Caco-2 (cell line): Measurements from ENCODE around the gene MAX. TPM values are rescaled to one million over a fixed set of nuclear protein-coding genes. Genes with fewer than 3 reads are reported as not detected.

Source experiments
- BruUV-seq: library from RNA; stranded (reverse); fragments of 400-500 nt; replicated peaks from 2 replicates; lab custom pipeline; 2021; lab: Mats Ljungman, UMichigan
- CTCF ChIA-PET: fragments of 300-600 bp; sonication (Branson Sonifier 250); formaldehyde crosslinking; loops from one replicate; lab custom pipeline; 2022; ENCODE audit warnings: antibody characterized with exemption; lab: Charles Lee
- POLR2A ChIA-PET: fragments of 300-600 bp; sonication (Branson Sonifier 250); formaldehyde crosslinking; loops from one replicate; lab custom pipeline; 2022; ENCODE audit warnings: antibody characterized with exemption; lab: Charles Lee
- DNase-seq, 2 experiments: peaks; one replicate each; pipeline versions ENCODE4 v3.0.0 to v3.0.0-alpha.2; 2020 to 2022
- H3K27me3 ChIP-seq: replicated peaks from 2 replicates; pipeline ENCODE4 v1.6.0; 2011; ENCODE audit warnings: low read length; ENCODE audit not compliant: control insufficient read depth, insufficient read depth
- H3K36me3 ChIP-seq: 2 replicates; pipeline ENCODE4 v1.5.1; 2011; ENCODE audit warnings: low read length; ENCODE audit not compliant: control insufficient read depth, insufficient read depth
- H3K4me1 ChIP-seq: fragments of 250-450 bp; sonication (Bioruptor Pico); 2 replicates; pipeline ENCODE4 v1.5.1; 2020; ENCODE audit warnings: mild to moderate bottlenecking
- H3K4me3 ChIP-seq: 2 replicates; pipeline ENCODE4 v1.5.1; 2011; ENCODE audit warnings: low read depth, mild to moderate bottlenecking, control low read depth, low read length
- H3K9me3 ChIP-seq: fragments of 250-450 bp; sonication (Bioruptor Pico); 2 replicates; pipeline ENCODE4 v1.5.1; 2020; ENCODE audit warnings: mild to moderate bottlenecking, moderate library complexity
- H3K27ac Mint-ChIP-seq: one replicate; pipeline ENCODE4 v1.8.0; 2022; ENCODE audit warnings: mixed read lengths; ENCODE audit not compliant: unreplicated experiment
- H3K27me3 Mint-ChIP-seq: one replicate; pipeline ENCODE4 v1.8.0; 2022; ENCODE audit warnings: mixed read lengths; ENCODE audit not compliant: insufficient read depth, unreplicated experiment
- H3K36me3 Mint-ChIP-seq: one replicate; pipeline ENCODE4 v1.8.0; 2022; ENCODE audit warnings: mild to moderate bottlenecking, mixed read lengths; ENCODE audit not compliant: insufficient read depth, unreplicated experiment
- H3K4me1 Mint-ChIP-seq: one replicate; pipeline ENCODE4 v1.8.0; 2022; ENCODE audit warnings: low read depth, mixed read lengths; ENCODE audit not compliant: unreplicated experiment
- H3K4me3 Mint-ChIP-seq: one replicate; pipeline ENCODE4 v1.8.0; 2022; ENCODE audit warnings: mild to moderate bottlenecking, moderate library complexity, mixed read lengths; ENCODE audit not compliant: unreplicated experiment
- H3K9me3 Mint-ChIP-seq: one replicate; pipeline ENCODE4 v1.8.0; 2022; ENCODE audit warnings: mixed read lengths; ENCODE audit not compliant: unreplicated experiment
- intact Hi-C: fragments of 100-400 bp; cut with micrococcal nuclease; formaldehyde crosslinking; loops from one replicate; pipeline ENCODE4 v1.10.0; 2022; ENCODE audit not compliant: unreplicated experiment
- total RNA-seq: library from RNA; stranded (reverse); gene quantifications from 2 replicates; pipeline ENCODE4 v1.2.3, GENCODE V29; 2022
- TF ChIP-seq, protein P1 (sequence below), 2 experiments: fragments of 200-600 bp in 1 of 2; IDR thresholded peaks; 1 replicate in 1 of 2; 2 replicates in 1 of 2; pipeline versions ENCODE4 v1.5.1 to v1.8.0; 2011 to 2022; ENCODE audit warnings: antibody characterized with exemption in 1 of 2, control low read depth in 1 of 2, inconsistent platforms in 1 of 2, low read depth in 1 of 2, low read length in 1 of 2, mild to moderate bottlenecking in 1 of 2, moderate library complexity in 1 of 2; ENCODE audit not compliant: insufficient read depth in 1 of 2, severe bottlenecking in 1 of 2, unreplicated experiment in 1 of 2

The MAX gene
- total RNA-seq, 1 experiment from 2014 or later, result 53.5 TPM

DNA sequence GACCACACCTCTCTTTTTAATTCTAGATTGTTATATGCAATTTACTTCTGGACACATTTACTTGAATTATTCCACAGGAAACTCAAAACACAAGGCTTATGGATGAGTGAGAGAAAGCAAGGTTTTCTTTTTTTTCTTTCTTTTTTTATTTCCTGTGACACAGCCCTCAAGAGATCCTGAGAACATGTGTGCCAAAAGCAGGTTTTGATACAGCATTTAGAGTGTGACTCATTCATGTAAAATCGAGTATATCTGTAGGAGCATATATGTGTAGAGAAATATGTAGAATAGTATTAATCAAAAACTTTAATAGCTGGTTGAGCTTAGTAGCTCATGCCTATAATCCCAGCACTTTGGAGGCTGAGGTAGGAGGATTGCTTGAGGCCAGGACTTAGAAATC lies 4.4 kb upstream of the MAX start:
- H3K4me3 ChIP-seq, result no peak overlapping the region
- ChIA-PET POLR2A (no interaction called here), CTCF (no interaction called here)
- TF ChIP-seq, protein P1, sequence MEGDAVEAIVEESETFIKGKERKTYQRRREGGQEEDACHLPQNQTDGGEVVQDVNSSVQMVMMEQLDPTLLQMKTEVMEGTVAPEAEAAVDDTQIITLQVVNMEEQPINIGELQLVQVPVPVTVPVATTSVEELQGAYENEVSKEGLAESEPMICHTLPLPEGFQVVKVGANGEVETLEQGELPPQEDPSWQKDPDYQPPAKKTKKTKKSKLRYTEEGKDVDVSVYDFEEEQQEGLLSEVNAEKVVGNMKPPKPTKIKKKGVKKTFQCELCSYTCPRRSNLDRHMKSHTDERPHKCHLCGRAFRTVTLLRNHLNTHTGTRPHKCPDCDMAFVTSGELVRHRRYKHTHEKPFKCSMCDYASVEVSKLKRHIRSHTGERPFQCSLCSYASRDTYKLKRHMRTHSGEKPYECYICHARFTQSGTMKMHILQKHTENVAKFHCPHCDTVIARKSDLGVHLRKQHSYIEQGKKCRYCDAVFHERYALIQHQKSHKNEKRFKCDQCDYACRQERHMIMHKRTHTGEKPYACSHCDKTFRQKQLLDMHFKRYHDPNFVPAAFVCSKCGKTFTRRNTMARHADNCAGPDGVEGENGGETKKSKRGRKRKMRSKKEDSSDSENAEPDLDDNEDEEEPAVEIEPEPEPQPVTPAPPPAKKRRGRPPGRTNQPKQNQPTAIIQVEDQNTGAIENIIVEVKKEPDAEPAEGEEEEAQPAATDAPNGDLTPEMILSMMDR (IDR thresholded peaks at IDR 0.05; ENCODE audit: insufficient read depth in 1 of 2, low read depth in 1 of 2, low read length in 1 of 2, severe bottlenecking in 1 of 2, unreplicated experiment in 1 of 2), result no peak
- H3K27me3 ChIP-seq, result no peaks in the 10 kb centered on the region
- no peaks in the 10 kb centered on the region for H3K9me3 ChIP-seq
- H3K36me3 ChIP-seq, result no peaks in the 10 kb centered on the region
- intact Hi-C loops, result no loop called here
- H3K27me3 Mint-ChIP-seq, result no peaks in the 10 kb centered on the region
- H3K4me1 ChIP-seq, result no peaks in the 10 kb centered on the region
- no peak overlapping the region for H3K27ac Mint-ChIP-seq
- no peak overlapping the region for H3K4me3 Mint-ChIP-seq
- DNase-seq, result no peak
- peaks cover 6% of the 10 kb centered on the region for H3K36me3 Mint-ChIP-seq
- H3K9me3 Mint-ChIP-seq, result no peaks in the 10 kb centered on the region
- BruUV-seq, result no TSS peak
- no peaks in the 10 kb centered on the region for H3K4me1 Mint-ChIP-seq

DNA sequence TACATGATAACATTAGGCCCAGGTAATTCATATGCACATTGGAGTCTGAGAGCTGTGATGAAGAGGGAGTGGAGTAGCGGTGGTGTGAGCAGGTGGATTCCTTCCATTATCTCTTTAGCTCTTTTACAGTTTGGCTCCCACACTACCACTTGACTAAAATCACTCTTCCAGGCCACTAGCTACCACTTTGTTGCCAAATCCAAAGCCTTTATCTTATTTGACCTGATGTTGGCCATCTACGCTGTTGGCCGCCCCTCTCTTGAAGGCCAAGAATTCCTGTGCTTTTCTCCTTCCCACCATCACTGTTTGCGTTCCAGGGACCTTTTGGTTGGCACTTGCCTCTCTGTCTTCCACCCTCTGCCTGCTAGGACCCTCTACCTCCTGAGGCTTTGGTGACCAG lies 4.0 kb upstream of the MAX start:
- CTCF ChIA-PET, result interaction anchor here (0.7 kb wide), 1 partner anchor 136 kb away, joined by 3 read pairs; no protein-coding TSS in a partner anchor
- Mint-ChIP-seq H3K27me3 (no peaks in the 10 kb centered on the region), H3K36me3 (peaks cover 6% of the 10 kb centered on the region), H3K27ac (no peak overlapping the region), H3K4me3 (no peak overlapping the region), H3K4me1 (peaks cover under 1% of the 10 kb centered on the region), H3K9me3 (no peaks in the 10 kb centered on the region)
- Histone ChIP-seq H3K4me3 (no peak overlapping the region), H3K9me3 (no peaks in the 10 kb centered on the region), H3K4me1 (no peaks in the 10 kb centered on the region), H3K36me3 (no peaks in the 10 kb centered on the region), H3K27me3 (no peaks in the 10 kb centered on the region)
- TF ChIP-seq, protein P1 (IDR thresholded peaks at IDR 0.05; ENCODE audit: insufficient read depth in 1 of 2, low read depth in 1 of 2, low read length in 1 of 2, severe bottlenecking in 1 of 2, unreplicated experiment in 1 of 2), result no peak
- no peak for DNase-seq
- intact Hi-C loops, result no loop called here
- BruUV-seq, result no TSS peak
- POLR2A ChIA-PET, result interaction anchor here (0.6 kb wide), 1 partner anchor 131 kb away, joined by 4 read pairs; no protein-coding TSS in a partner anchor

DNA sequence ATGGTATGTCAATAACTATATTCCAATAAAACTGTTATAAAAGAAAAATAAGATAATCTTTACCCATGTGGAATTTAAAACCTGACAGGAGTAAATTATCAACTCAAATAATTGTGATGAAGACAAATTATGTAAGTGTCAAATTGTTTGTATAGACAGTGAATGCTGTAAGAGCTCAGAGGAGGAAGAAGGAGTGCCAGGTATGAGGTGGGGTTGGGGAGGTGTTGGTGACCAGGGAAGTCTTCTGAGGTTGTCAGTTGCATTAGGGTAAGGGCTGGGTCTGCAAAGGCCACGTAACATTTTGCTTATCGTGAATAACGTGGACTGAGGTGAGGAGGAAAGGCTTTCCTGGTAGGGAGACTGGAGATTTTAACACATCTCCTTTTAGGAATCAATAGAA lies 2.5 kb upstream of the MAX start:
- Mint-ChIP-seq H3K27ac (no peak overlapping the region), H3K4me3 (no peak overlapping the region), H3K36me3 (peaks cover 16% of the 10 kb centered on the region), H3K4me1 (peaks cover 12% of the 10 kb centered on the region), H3K9me3 (no peaks in the 10 kb centered on the region), H3K27me3 (no peaks in the 10 kb centered on the region)
- ChIA-PET POLR2A (no interaction called here), CTCF (no interaction called here)
- BruUV-seq, result no TSS peak
- intact Hi-C loops, result no loop called here
- Histone ChIP-seq H3K27me3 (no peaks in the 10 kb centered on the region), H3K4me1 (no peaks in the 10 kb centered on the region), H3K4me3 (no peak overlapping the region), H3K9me3 (no peaks in the 10 kb centered on the region), H3K36me3 (no peaks in the 10 kb centered on the region; the same call in 1 of the 2 replicates)
- no peak for DNase-seq
- TF ChIP-seq, protein P1 (IDR thresholded peaks at IDR 0.05; ENCODE audit: insufficient read depth in 1 of 2, low read depth in 1 of 2, low read length in 1 of 2, severe bottlenecking in 1 of 2, unreplicated experiment in 1 of 2), result no peak
